Renal pelvis (tissue), 12 donors: ENCODE results near the gene GLRX. TPM values are rescaled to one million over a fixed set of nuclear protein-coding genes. Genes with fewer than 3 reads are reported as not detected.
"Not testable (repeated sequence)": the region's sequence is repeated elsewhere in the genome, so short reads cannot be mapped to it uniquely, and the experiment has no call there.

Source experiments
- DNase-seq: peaks from one replicate; pipeline ENCODE4 v3.0.0-alpha.2; 2013
- long read RNA-seq, 16 experiments: transcript quantifications; one replicate each; lab custom pipeline, GENCODE V29; 2026
- polyA plus RNA-seq, 3 donors: library from polyadenylated mRNA; unstranded; fragments of 120-200 nt; gene quantifications; one replicate each; pipeline ENCODE4 v1.2.1, GENCODE V29; 2013; ENCODE audit not compliant: insufficient read length in 3 of 3

Gene GLRX
- 10 to 100 TPM; 69.0 to 72.0 (median 71.1) TPM for polyA plus RNA-seq
- long read RNA-seq, donor 1, transcript GLRX-201 (3 exons, 1,211 nt) = major isoform, 52 of 181 reads
- long read RNA-seq, donor 1, partial matches to known transcripts = 123 of 181 reads
- long read RNA-seq, donor 1, other reads (novel, unspliced or antisense) = 5 of 181 reads
- long read RNA-seq, donor 2, transcript GLRX-201 (3 exons, 1,211 nt) = major isoform, 60 of 63 reads
- long read RNA-seq, donor 2, partial matches to known transcripts = 0 of 63 reads
- long read RNA-seq, donor 2, other reads (novel, unspliced or antisense) = 0 of 63 reads
- long read RNA-seq, donor 3, transcript GLRX-201 (3 exons, 1,211 nt) = major isoform, 43 of 51 reads
- long read RNA-seq, donor 3, partial matches to known transcripts = 8 of 51 reads
- long read RNA-seq, donor 3, other reads (novel, unspliced or antisense) = 0 of 51 reads
- long read RNA-seq, donor 4, transcript GLRX-201 (3 exons, 1,211 nt) = major isoform, 75 of 81 reads
- long read RNA-seq, donor 4, partial matches to known transcripts = 0 of 81 reads
- long read RNA-seq, donor 4, other reads (novel, unspliced or antisense) = 6 of 81 reads
- long read RNA-seq, donor 5, transcript GLRX-201 (3 exons, 1,211 nt) = major isoform, 38 of 43 reads
- long read RNA-seq, donor 5, partial matches to known transcripts = 5 of 43 reads
- long read RNA-seq, donor 5, other reads (novel, unspliced or antisense) = 0 of 43 reads
- long read RNA-seq, donor 6, transcript GLRX-201 (3 exons, 1,211 nt) = major isoform, 28 of 31 reads
- long read RNA-seq, donor 6, partial matches to known transcripts = 0 of 31 reads
- long read RNA-seq, donor 6, other reads (novel, unspliced or antisense) = 0 of 31 reads
- long read RNA-seq, donor 7, transcript GLRX-201 (3 exons, 1,211 nt) = major isoform, 74 of 98 reads
- long read RNA-seq, donor 7, partial matches to known transcripts = 21 of 98 reads
- long read RNA-seq, donor 7, other reads (novel, unspliced or antisense) = 0 of 98 reads
- long read RNA-seq, donor 8, transcript GLRX-201 (3 exons, 1,211 nt) = major isoform, 6 of 6 reads
- long read RNA-seq, donor 8, partial matches to known transcripts = 0 of 6 reads
- long read RNA-seq, donor 8, other reads (novel, unspliced or antisense) = 0 of 6 reads
- long read RNA-seq, donor 9, transcript GLRX-201 (3 exons, 1,211 nt) = major isoform, 76 of 94 reads
- long read RNA-seq, donor 9, partial matches to known transcripts = 14 of 94 reads
- long read RNA-seq, donor 9, other reads (novel, unspliced or antisense) = 0 of 94 reads
- long read RNA-seq, donor 10, transcript GLRX-201 (3 exons, 1,211 nt) = major isoform, 32 of 43 reads
- long read RNA-seq, donor 10, partial matches to known transcripts = 6 of 43 reads
- long read RNA-seq, donor 10, other reads (novel, unspliced or antisense) = 0 of 43 reads
- long read RNA-seq, donor 11, transcript GLRX-201 (3 exons, 1,211 nt) = major isoform, 36 of 38 reads
- long read RNA-seq, donor 11, partial matches to known transcripts = 0 of 38 reads
- long read RNA-seq, donor 11, other reads (novel, unspliced or antisense) = 0 of 38 reads
- long read RNA-seq, donor 12, transcript GLRX-201 (3 exons, 1,211 nt) = major isoform, 68 of 187 reads
- long read RNA-seq, donor 12, partial matches to known transcripts = 89 of 187 reads
- long read RNA-seq, donor 12, other reads (novel, unspliced or antisense) = 25 of 187 reads
- long read RNA-seq, donor 13, transcript GLRX-201 (3 exons, 1,211 nt) = major isoform, 34 of 40 reads
- long read RNA-seq, donor 13, partial matches to known transcripts = 6 of 40 reads
- long read RNA-seq, donor 13, other reads (novel, unspliced or antisense) = 0 of 40 reads
- long read RNA-seq, donor 14, transcript GLRX-201 (3 exons, 1,211 nt) = major isoform, 88 of 91 reads
- long read RNA-seq, donor 14, partial matches to known transcripts = 0 of 91 reads
- long read RNA-seq, donor 14, other reads (novel, unspliced or antisense) = 0 of 91 reads
- long read RNA-seq, donor 15, transcript GLRX-201 (3 exons, 1,211 nt) = major isoform, 42 of 167 reads
- long read RNA-seq, donor 15, partial matches to known transcripts = 123 of 167 reads
- long read RNA-seq, donor 15, other reads (novel, unspliced or antisense) = 0 of 167 reads
- long read RNA-seq, donor 16, transcript GLRX-201 (3 exons, 1,211 nt) = major isoform, 65 of 67 reads
- long read RNA-seq, donor 16, partial matches to known transcripts = 0 of 67 reads
- long read RNA-seq, donor 16, other reads (novel, unspliced or antisense) = 0 of 67 reads

- DNase-seq = peak; percentile 68
Measured at GRCh38 chr5:95822542-95823181, at the start of gene GLRX. Gene GLRX (minus strand): TSS chr5:95822726. CDS start chr5:95822662, 64 bp downstream.

- no peak for DNase-seq
Measured at GRCh38 chr5:95871146-95871806, 48.8 kb upstream of the GLRX start.

GRCh38 chr5:95870105-95870672 is 47.7 kb upstream of the GLRX start:
- DNase-seq = no peak

- not testable (repeated sequence) for DNase-seq
Measured at GRCh38 chr5:95869173-95869855, 46.8 kb upstream of the GLRX start.

- no peak for DNase-seq
Measured at GRCh38 chr5:95868136-95868535, 45.6 kb upstream of the GLRX start.

- no peak for DNase-seq
Measured at GRCh38 chr5:95866435-95867040, 44.0 kb upstream of the GLRX start.

GRCh38 chr5:95864944-95865504 is 42.5 kb upstream of the GLRX start:
- DNase-seq = no peak

- no peak for DNase-seq
Measured at GRCh38 chr5:95864456-95864855, 41.9 kb upstream of the GLRX start.

- no peak for DNase-seq
Measured at GRCh38 chr5:95863383-95863757, 40.8 kb upstream of the GLRX start.

- peak; percentile 56 for DNase-seq
Measured at GRCh38 chr5:95862671-95863382, 40.3 kb upstream of the GLRX start.

GRCh38 chr5:95861864-95862561 is 39.5 kb upstream of the GLRX start:
- DNase-seq = no peak

GRCh38 chr5:95861221-95861863 is 38.8 kb upstream of the GLRX start:
- no peak for DNase-seq

GRCh38 chr5:95859661-95860060 is 37.1 kb upstream of the GLRX start:
- no peak for DNase-seq

GRCh38 chr5:95858661-95859595 is 36.4 kb upstream of the GLRX start:
- peak; percentile 73 for DNase-seq
